MCF 10A (cell line): ENCODE data around the gene TRIM65. TPM values are rescaled to one million over a fixed set of nuclear protein-coding genes. Genes with fewer than 3 reads are reported as not detected.

ENCODE experiments used
- BruUV-seq: library from RNA; stranded (reverse); fragments of 400-500 nt; replicated peaks from 2 replicates; lab custom pipeline; 2021; lab: Mats Ljungman, UMichigan
- CTCF ChIA-PET: fragments of 300-600 bp; sonication (Branson Sonifier 250); formaldehyde crosslinking; extraction: SDS; loops from one replicate; lab custom pipeline; 2021; ENCODE audit warnings: antibody characterized with exemption, inconsistent platforms; lab: Yijun Ruan, JAX
- POLR2A ChIA-PET: fragments of 300-600, 350-650 bp; sonication (Branson Sonifier 250); formaldehyde crosslinking; extraction: SDS; loops from one replicate; lab custom pipeline; 2020; ENCODE audit warnings: antibody characterized with exemption, inconsistent platforms; lab: Yijun Ruan, JAX
- DNase-seq: peaks from one replicate; pipeline ENCODE4 v3.0.0-alpha.2; 2018; ENCODE audit not compliant: unreplicated experiment
- H3K27ac Mint-ChIP-seq: one replicate; pipeline ENCODE4 v1.8.0; 2022; ENCODE audit warnings: mild to moderate bottlenecking, low read depth, mixed read lengths; ENCODE audit not compliant: unreplicated experiment
- H3K27me3 Mint-ChIP-seq: one replicate; pipeline ENCODE4 v1.8.0; 2022; ENCODE audit warnings: mixed read lengths; ENCODE audit not compliant: insufficient read depth, unreplicated experiment
- H3K36me3 Mint-ChIP-seq: one replicate; pipeline ENCODE4 v1.8.0; 2022; ENCODE audit warnings: mild to moderate bottlenecking, moderate library complexity, mixed read lengths; ENCODE audit not compliant: insufficient read depth, unreplicated experiment
- H3K4me1 Mint-ChIP-seq: one replicate; pipeline ENCODE4 v1.8.0; 2022; ENCODE audit warnings: mixed read lengths; ENCODE audit not compliant: insufficient read depth, unreplicated experiment
- H3K4me3 Mint-ChIP-seq: one replicate; pipeline ENCODE4 v1.8.0; 2022; ENCODE audit warnings: mild to moderate bottlenecking, moderate library complexity, mixed read lengths; ENCODE audit not compliant: unreplicated experiment
- H3K9me3 Mint-ChIP-seq: one replicate; pipeline ENCODE4 v1.8.0; 2022; ENCODE audit warnings: mixed read lengths; ENCODE audit not compliant: unreplicated experiment
- intact Hi-C: fragments of 100-400 bp; cut with micrococcal nuclease; formaldehyde crosslinking; loops from 2 replicates; pipeline ENCODE4 v1.14.1; 2022
- total RNA-seq: library from RNA; stranded (reverse); gene quantifications from 2 replicates; pipeline ENCODE4 v1.2.3, GENCODE V29; 2022
- TF ChIP-seq, protein P1 (sequence below): fragments of 200-600 bp; IDR thresholded peaks from one replicate; pipeline ENCODE4 v1.8.0; 2022; ENCODE audit warnings: antibody characterized with exemption, mild to moderate bottlenecking; ENCODE audit not compliant: unreplicated experiment

Gene TRIM65
- total RNA-seq, 1 experiment from 2014 or later, result 15.9 TPM

- POLR2A ChIA-PET, result interaction anchor here (1.6 kb wide), 1 partner anchor 350 kb away, joined by 3 read pairs; the partner anchor contains the start of gene UBALD2
- CTCF ChIA-PET, result interaction anchor here (1.0 kb wide), 1 partner anchor 282 kb away, joined by 3 read pairs; no protein-coding TSS in a partner anchor
- no peaks in the 10 kb centered on the region for H3K27me3 Mint-ChIP-seq
- H3K9me3 Mint-ChIP-seq, result no peaks in the 10 kb centered on the region
- intact Hi-C loops, result no loop called here
- H3K4me3 Mint-ChIP-seq, result no peak overlapping the region
- TF ChIP-seq, protein P1, sequence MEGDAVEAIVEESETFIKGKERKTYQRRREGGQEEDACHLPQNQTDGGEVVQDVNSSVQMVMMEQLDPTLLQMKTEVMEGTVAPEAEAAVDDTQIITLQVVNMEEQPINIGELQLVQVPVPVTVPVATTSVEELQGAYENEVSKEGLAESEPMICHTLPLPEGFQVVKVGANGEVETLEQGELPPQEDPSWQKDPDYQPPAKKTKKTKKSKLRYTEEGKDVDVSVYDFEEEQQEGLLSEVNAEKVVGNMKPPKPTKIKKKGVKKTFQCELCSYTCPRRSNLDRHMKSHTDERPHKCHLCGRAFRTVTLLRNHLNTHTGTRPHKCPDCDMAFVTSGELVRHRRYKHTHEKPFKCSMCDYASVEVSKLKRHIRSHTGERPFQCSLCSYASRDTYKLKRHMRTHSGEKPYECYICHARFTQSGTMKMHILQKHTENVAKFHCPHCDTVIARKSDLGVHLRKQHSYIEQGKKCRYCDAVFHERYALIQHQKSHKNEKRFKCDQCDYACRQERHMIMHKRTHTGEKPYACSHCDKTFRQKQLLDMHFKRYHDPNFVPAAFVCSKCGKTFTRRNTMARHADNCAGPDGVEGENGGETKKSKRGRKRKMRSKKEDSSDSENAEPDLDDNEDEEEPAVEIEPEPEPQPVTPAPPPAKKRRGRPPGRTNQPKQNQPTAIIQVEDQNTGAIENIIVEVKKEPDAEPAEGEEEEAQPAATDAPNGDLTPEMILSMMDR, result no peak
- H3K36me3 Mint-ChIP-seq, result peaks cover 21% of the 10 kb centered on the region
- no TSS peak for BruUV-seq
- H3K4me1 Mint-ChIP-seq, result peaks cover 7% of the 10 kb centered on the region
- DNase-seq, result no peak
- H3K27ac Mint-ChIP-seq, result no peak overlapping the region
Measured at GRCh38 chr17:75914643-75915267, 18.0 kb upstream of the TRIM65 start.

DNA sequence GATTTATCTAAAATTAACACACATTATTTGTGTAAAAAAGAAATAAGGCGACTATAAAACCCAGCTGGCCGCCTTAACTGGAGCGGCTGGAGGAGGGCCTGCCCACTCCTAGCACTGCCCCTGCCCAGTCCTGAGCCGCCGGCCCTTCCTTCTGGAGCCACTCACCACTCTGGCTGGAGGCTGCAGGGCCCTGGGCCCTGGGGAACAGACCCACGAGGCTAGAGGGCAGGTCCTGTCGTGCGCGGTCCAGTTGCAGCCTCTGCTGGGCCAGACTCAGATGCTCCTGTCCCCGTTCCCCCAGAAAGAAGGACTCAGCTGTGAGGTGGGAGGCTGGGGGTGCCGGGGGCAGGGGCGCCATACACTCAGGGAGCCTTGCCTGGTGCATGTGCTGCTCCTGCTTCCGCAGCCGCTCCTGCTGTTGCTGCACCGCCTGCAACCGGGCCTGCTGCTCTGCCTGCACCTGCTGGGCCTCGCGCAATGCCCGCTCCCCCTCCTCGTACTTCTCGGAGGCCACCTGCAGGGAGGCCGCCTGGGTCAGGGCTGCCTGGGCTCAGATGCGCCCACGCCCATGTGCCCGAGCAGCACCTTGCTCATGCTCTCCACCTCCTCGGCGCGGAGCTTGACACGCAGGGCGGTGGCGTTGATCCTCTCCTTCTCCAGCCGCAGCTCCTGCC lies 16.9 kb upstream of the TRIM65 start:
- H3K9me3 Mint-ChIP-seq, result no peaks in the 10 kb centered on the region
- H3K27me3 Mint-ChIP-seq, result no peaks in the 10 kb centered on the region
- CTCF ChIA-PET, result interaction anchor here (1.0 kb wide), 1 partner anchor 281 kb away, joined by 3 read pairs; no protein-coding TSS in a partner anchor
- BruUV-seq, result no TSS peak
- POLR2A ChIA-PET, result no interaction called here
- no peak overlapping the region for H3K27ac Mint-ChIP-seq
- H3K4me3 Mint-ChIP-seq, result no peak overlapping the region
- H3K4me1 Mint-ChIP-seq, result peaks cover 15% of the 10 kb centered on the region
- intact Hi-C loops, result no loop called here
- H3K36me3 Mint-ChIP-seq, result peaks cover 16% of the 10 kb centered on the region
- no peak for DNase-seq
- TF ChIP-seq, protein P1, result no peak

DNA sequence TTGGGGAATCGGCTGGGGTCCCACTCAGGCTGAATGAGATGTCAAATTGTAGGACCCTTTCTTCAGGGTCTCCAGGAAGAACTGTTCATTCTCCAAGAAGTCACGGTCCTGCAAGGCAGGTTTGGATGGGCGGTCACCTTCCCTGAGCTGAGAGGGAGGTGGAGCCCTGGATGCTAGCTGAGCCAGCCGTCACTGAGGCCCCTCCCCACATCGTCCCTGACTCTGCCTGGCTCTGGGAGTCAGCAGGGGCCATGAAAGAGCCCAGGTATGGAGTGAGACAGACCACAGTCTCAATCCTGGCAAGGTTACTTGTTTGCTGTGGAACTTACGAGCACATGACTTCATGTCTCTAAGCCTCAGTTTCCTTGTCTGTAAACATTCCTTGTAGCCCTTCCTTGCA lies 13.9 kb upstream of the TRIM65 start:
- DNase-seq, result no peak
- intact Hi-C loops, result no loop called here
- no peaks in the 10 kb centered on the region for H3K27me3 Mint-ChIP-seq
- H3K4me1 Mint-ChIP-seq, result peaks cover 22% of the 10 kb centered on the region
- no peaks in the 10 kb centered on the region for H3K9me3 Mint-ChIP-seq
- CTCF ChIA-PET, result interaction anchor here (1.2 to 1.6 kb wide), 3 partner anchors 35 to 95 kb away, joined by 3 to 6 read pairs (median 3); no protein-coding TSS in a partner anchor
- no peak overlapping the region for H3K27ac Mint-ChIP-seq
- POLR2A ChIA-PET, result interaction anchor here (1.6 kb wide), 1 partner anchor 17 kb away, joined by 5 read pairs; no protein-coding TSS in a partner anchor
- TF ChIP-seq, protein P1, result no peak
- H3K36me3 Mint-ChIP-seq, result peaks cover 13% of the 10 kb centered on the region
- no peak overlapping the region for H3K4me3 Mint-ChIP-seq
- no TSS peak for BruUV-seq

DNA sequence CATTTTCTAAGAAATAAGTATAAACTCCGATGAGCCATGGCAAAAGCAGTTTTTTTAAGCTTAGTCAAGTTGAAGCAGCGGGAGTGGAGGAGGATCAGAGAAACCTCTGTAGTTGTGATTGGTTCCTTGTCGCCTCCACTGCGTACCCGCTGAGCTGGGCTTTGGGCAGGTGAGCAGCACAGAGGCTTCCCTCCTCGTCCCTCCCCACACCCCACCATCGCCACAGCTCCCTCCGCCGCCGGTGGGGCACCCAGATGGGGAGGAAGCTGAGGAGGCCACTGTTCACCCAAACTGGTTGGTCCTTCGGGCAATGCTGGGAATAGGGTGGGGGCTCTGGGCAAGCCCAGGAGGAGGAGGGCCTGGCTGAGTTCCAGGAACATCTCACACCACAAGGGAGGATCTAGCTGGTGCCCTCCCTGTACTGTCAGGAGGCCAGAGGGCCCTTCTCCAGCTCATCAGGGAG lies 13.1 kb upstream of the TRIM65 start:
- Mint-ChIP-seq H3K27ac (no peak overlapping the region), H3K27me3 (no peaks in the 10 kb centered on the region), H3K4me3 (peak overlapping the region; percentile 46), H3K9me3 (no peaks in the 10 kb centered on the region), H3K36me3 (peaks cover 13% of the 10 kb centered on the region), H3K4me1 (peaks cover 22% of the 10 kb centered on the region)
- intact Hi-C loops, result loop anchor here (5.0 kb wide), 1 partner anchor 272 kb away; no protein-coding TSS in a partner anchor
- ChIA-PET POLR2A (interaction anchor here (0.5 to 1.6 kb wide), 11 partner anchors 9 to 166 kb away, joined by 3 to 6 read pairs (median 4); partner anchors contain the start of genes FBF1 and TRIM65), CTCF (interaction anchor here (0.5 to 1.6 kb wide), 5 partner anchors 34 to 506 kb away, joined by 3 to 6 read pairs (median 3); no protein-coding TSS in a partner anchor)
- TF ChIP-seq, protein P1, result no peak
- peak; percentile 56 for DNase-seq
- BruUV-seq, result no TSS peak
